DMS 273 (cell line): ENCODE measurements around the gene EFCAB7.

Source experiments
- DNase-seq: peaks from one replicate; lab custom pipeline; 2025; ENCODE audit not compliant: unreplicated experiment; lab: John Stamatoyannopoulos, UW

EFCAB7 gene, protein sequence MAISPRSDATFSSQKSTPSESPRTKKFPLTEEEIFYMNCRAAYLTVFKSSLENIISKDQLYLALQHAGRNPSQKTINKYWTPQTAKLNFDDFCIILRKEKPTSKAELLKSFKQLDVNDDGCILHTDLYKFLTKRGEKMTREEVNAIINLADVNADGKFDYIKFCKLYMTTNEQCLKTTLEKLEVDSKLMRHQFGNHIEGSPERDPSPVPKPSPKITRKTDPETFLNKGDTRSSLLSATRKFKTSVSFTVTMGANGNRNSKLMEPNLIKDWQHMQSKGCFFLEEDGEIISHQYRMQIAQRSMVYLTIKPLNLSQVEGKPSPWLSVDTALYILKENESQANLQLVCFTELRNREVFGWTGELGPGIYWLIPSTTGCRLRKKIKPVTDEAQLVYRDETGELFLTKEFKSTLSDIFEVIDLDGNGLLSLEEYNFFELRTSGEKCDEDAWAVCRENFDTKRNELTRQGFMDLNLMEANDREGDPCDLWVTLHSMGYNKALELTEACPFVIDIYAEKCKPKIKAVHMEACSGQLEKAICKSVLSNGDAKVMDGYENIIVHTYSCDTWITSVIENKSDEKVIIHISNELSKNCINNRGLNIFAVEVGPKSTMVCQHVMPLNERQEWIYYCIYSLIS

DNA sequence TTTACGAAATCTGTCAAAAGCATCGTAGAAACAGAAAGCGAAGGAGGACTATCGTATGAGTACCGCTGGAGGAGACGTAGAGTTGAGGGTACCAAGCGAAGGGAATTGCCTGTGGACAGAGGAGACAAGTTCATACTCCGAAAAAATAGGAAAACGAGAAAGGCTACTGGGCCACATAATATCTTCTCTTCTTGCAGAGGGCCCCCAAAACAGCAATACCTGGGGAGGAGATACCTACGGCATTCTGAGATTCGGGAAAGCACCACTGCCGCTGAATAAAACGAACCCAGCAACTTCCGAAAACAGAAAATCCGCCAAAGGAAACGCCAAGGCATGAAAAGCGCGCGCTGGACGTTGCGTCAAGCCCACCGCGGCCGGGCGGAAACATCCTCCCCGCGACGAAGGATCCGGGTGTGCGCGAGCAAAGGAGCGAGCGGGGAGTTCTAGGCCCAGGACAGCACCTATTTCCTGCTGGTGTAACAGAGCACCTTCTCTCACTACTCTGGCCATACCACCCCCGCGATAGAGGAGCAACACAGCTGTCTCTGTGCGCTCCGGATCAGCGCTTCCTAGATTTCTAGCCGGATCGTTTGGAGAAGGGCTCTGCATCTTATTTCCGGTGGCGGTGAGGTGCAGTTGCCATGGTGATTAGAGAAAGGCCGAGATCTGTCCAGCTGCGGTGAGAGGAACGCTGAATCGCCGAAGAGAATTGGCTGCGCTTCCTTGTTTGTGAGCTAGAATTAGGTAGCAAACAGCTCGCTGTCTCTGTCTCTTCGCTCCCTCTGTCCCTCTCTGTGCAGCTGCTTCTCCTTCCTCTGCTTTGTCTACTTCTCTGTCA is at the start of gene EFCAB7, which contains the start of gene ITGB3BP:
EFCAB7 (plus strand) TSS at position 635 of the 838 bp plus-strand sequence. CDS start 2,048 bp downstream, outside the sequence.
ITGB3BP (minus strand) TSS at position 335 of the 838 bp plus-strand sequence; CDS start at position 243, 92 bp downstream.
- peak; percentile 98 for DNase-seq

DNA sequence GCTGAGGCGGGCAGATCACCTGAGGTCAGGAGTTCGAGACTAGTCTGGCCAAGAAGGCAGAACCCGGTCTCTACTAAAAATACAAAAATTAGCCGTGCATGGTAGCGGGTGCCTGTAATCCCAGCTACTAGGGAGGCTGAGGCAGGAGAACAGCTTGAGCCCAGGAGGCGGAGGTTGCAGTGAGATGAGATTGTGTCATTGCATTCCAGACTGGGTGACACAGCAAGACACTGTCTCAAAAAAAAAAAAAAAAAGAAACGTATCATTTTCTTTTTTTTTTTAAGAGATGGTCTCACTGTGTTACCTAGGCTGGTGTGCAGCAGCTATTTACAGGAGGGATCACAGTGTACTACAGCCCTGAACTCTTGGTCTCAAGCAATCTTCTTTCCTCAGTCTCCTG is 47.6 kb upstream of the EFCAB7 start:
- DNase-seq, result no peak

DNA sequence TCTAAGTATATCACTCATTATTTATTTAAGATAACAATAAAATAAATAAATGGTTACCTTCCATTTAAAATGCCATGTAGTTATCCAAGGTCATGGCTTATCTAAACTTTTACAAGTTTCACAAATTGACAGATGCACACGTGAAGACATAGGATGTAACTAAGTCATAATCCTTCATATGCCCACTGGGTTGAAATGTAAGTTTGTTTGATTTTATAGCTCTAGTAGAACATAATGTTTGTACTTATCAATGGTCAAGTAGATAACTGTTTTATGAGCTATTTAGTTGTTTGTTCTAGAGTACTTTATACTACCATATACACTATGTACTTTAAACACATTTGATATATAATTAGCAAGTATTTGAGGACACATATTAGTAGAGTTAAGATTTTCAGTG is 43.3 kb upstream of the EFCAB7 start:
- DNase-seq, result no peak

DNA sequence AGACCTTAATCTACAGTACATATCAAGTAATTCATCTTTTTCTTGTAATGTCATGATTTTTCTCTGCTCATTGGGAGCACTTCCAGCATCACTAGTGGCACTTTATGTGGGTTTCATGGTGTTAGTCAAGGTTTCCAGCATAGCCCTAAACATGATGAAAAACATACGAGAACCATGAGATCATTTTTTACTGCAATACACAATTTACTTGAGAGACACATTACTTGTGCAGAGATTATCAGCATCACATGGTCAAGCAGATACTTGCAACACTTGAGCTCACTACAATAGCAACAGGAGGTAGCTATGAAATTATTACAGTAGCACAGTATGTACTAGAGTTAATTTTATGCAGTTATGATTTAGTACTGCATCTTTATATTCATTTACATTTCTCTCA is 36.7 kb upstream of the EFCAB7 start:
- DNase-seq, result no peak

DNA sequence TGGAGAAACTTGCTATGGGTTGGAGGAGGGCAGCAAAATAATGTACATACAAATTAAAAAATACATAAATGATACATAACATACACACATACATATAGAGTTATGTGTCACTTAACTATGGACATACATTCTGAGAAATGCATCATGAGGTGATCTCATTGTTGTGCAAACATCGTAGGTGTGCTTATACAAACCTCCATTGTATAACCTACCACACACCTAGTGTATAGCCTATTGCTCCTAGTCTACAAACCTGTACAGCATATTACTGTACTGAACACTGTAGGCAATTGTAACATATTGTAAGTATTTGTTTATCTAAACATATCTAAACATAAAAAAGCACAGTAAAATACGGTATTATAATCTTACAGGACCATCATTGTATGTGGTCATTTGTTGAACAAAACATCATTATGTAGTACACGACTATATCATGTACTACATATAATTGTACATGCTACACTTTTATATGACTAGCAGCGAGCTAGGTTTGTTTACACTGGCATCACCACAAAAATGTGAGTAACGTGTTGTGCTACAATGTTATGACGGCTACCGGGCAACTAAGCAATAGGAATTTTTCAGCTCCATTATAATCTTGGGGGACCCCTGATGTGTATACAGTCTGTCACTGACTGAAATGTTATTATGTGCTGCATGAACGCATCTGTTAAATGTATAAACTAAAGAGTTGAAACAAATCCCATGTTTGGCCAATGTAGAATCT is 35.8 kb upstream of the EFCAB7 start:
- no peak for DNase-seq

DNA sequence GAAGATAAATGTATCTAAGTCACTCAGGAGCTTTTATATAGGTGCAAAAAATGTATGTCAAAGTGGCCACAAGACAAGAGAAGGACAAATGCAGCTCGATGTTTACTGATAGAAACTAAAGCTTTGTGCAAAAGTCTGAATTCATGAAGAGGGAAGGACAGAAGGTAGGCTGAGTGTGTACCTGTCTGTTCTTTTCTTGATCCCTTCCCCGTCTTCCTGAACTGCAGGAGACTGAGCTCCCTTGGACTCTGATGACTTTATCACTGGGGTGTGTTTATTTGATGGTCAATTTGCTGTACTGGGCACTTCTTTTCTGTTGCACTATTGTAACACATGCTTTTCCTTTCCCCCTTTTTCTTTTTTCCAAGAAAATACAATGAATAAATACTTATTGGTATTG is 25.7 kb upstream of the EFCAB7 start:
- no peak for DNase-seq

DNA sequence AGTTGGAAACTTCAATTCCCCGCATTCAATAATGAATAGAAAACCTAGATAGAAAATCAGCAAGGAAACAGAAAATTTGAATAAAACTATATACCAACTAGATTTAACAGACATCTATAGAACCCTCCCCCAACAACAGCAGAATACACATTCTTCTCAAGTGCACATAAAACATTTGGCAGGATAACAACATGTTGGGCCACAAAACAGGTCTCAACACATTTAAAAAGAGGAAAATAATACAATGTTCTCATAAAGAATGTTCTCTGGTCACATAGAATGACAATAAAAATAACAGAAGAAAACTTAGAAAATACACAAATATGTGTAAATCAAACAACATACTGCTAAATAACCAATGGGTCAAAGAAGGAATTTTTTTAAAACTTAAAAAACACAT is 25.2 kb upstream of the EFCAB7 start:
- no peak for DNase-seq

DNA sequence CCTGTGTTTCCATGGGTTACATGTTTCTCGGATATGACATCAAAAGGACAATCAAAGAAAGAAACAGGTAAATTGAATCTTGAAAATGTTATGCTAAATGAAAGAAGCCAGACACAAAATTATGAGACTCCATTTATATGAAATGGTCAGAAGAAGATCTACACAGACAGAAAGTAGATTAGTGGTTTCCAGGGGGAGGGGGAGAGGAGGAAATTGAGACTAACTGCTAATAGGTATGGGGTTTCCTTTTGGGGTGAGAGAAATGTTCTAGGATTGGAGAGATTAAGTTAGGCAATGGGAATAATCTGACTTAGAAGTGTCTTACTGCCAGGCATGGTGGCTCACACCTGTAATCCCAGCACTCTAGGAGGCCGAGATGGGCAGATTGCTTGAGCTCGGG is 22.1 kb upstream of the EFCAB7 start:
- no peak for DNase-seq

DNA sequence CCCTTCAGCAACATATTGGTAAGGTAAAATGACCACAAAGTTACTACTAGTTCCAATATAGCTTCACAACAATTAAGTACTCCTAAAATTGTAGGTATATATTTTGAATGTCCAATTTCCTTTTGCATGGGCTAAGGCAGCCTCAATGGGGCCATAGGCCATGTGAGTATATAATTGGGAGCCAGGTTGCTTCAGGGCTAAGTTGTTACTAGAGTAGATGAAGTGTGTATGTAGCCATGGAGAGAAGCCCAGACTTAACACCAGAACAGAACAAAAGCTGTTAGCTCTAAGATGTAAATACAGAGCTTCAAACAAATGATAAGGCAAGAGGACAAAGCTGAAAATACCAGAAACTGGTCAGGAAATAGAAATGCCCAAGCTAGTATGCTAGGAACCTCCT is 16.5 kb upstream of the EFCAB7 start:
- no peak for DNase-seq

DNA sequence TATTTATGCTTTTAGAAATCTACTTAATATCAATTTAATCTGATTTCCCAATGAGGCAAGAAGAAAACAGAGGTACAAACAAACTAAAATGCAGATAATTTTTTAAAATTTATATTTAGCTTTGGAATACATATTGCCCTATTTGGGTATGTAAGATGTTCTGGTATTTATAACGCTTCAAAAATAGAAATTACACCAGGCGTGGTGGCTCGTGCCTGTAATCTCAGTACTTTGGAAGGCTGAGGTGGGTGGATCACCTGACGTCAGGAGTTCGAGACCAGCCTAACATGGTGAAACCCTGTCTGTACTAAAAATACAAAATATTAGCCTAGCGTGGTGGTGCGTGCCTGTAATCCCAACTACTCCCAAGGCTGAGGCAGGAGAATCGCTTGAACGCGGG is 13.6 kb upstream of the EFCAB7 start:
- DNase-seq, result no peak

DNA sequence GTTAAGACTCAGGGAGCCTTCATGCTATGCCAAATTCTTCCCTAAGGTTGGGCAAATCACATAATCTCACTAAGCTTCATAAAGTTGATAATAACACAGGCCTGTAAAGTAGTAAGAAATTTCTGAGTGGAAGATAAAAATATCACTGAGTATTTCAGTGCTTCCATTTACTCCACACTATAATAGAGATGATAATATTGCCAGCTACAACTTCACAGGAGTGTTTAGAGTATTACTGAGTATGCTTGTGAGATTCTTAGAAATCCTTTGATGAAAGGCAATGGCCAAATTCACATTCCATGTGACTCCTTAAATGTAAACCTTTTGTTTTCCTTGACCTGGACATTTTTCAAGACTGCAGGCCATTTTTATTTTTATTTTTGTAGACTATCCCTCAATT is 10.7 kb upstream of the EFCAB7 start:
- no peak for DNase-seq

DNA sequence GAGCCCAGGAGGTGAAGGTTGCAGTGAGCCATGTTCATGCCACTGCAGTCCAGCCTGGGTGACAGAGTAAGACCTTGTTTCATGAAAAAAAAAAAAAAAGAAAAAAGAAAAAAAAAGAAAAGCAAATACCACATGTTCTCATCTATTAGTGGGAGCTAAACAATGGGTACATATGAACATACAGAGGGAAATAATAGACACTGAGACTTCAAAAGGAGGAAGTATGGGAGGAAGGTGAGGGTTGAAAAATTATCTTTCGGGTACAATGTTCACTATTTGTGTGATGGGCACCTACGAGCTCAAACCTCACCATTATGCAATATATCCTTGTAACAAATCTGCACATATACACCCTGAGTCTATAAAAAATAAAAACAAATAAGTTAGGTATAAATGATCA is 6.7 kb upstream of the EFCAB7 start:
- no peak for DNase-seq

DNA sequence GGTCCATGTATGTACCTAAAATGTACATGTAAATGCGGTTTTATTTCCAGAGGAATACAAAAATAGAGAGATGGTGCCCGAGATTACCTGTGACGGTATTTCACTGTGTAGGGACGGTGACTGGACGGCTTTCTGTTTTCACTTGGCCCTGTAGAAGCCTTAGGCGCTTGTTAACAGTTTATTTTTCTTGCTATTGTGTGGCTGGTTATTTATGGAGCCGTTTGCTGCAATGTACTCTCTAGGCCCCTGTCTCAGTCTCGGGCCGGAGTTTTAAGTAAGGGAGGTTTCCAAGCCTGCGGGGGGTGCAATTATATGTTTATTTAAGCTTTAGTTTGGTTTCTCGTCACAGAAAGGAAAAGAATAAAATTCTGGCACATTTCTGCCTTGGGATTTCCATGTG is 413 bp downstream of the EFCAB7 start:
- peak; percentile 52 for DNase-seq

DNA sequence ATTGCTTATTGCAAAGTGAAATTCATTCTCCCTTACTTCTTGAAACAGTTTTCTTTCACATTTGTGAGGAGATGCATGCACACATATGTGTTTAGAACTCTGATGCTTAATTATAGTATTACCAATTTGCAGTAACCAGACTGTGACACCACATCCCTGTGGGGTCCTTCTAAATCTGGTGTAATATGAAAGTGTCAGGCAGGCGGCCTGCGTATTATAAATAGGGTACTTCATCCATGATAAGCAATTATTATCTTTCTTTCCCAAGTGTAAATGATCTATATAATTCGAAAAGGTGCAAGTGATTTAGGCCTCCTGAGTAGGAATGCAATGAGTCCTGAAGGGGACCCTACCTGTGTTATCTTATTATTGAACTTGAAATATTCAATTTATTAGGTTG is 876 bp downstream of the EFCAB7 start:
- peak; percentile 12 for DNase-seq

DNA sequence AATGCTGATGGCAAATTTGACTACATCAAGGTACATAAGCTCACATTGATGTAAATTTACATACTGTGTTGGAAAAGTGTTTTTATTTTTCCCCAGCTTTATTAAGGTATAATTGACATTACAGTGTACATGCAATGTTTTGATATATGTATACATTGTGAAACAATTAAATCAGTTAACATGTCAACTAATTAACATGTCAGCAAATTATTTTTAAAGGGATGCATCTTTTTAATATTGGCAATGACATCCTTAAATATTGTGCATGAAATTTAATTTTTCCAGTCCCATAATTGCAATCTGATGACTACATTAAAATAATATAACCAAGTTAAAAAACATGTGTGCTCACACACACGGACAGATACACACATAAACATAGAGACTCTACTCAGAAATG is 9.4 kb downstream of the EFCAB7 start:
- no peak for DNase-seq

DNA sequence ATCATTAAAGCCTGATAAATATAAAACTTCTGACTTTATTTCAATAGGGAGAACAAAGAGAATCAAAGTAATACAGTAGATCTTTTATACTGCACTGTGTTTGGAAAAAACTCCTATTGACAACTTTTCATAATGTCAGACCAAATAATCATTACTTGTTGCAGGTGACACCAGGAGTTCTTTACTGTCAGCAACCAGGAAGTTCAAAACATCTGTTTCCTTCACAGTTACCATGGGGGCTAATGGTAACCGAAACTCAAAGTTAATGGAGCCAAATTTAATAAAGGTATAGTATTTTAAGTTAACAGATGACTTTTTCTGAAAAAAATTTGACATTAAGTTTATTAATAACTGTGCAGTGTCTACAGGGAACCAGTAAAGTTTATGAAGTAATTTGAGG is 10.6 kb downstream of the EFCAB7 start:
- DNase-seq, result no peak

DNA sequence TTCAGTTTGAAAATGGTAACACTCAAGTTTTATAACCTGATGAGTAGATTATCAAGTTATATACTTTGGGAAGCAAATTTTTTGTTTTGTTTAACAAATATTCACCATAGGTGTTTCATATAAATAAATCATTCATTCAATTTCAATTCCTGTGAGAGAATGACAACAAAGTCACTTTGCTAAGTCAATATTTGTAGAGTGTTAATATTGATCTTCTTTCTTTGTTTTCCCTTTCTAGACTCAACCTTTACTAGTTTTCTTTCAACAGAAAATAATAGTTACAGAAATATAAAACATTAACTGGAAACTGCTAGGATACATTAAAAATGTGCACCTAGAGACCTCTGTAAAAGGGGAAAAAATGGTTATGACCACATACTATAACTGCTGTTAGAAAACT is 11.1 kb downstream of the EFCAB7 start:
- DNase-seq, result no peak

DNA sequence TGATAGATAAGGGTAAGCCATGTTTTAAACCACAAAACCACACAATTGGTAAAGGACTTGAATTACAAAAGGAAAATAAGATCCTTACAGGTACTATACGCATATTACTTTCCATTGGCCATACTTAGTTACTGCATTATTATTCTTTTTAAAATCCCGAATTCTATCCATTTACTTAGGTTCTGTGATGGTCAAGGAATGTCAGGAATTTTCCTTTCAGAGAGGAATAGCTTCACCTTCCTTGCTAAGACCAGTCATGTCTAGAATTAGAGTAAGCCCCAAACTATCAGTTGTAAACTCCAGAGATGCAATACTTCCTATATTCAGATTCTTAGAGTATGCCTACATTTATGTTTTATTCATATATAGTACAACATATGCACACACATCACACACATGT is 13.7 kb downstream of the EFCAB7 start:
- DNase-seq, result no peak

DNA sequence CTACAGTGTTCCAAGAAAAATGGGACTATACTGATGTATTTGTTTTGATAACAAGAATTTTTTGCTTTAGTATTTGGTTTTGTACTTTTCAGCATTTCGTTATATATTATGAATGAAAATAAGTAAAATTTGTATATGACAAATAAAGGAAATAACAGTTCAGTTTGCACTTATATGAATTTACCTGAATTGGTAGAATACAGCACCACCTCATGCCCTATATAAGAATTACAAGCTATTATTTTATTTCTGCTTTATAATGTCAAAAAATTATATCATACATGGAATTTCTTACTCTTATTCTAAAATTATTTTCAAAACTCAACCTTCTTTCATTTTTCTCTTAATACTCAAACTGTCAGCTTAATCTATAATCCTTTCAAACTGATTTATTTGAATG is 14.6 kb downstream of the EFCAB7 start:
- DNase-seq, result peak; percentile 13

DNA sequence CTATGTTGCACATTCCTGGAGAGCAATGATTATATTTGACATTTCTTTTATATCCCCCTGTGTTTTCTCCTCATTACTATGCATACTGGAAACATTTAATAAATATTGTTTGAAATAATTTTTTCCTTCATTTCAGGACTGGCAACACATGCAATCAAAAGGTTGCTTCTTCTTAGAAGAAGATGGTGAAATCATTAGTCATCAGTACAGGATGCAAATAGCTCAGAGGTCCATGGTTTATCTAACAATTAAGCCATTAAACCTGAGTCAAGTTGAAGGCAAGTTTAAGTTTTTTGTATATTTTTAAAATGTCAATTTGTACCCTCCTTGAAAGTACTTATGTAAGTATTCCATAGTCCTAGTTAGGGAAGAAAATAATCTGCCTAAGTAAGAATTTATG is 22.5 kb downstream of the EFCAB7 start:
- DNase-seq, result no peak
